Measurements from ENCODE around the gene WDR93. TPM values are rescaled to one million over a fixed set of nuclear protein-coding genes. Genes with fewer than 3 reads are reported as not detected.

WDR93 gene
- total and polyA plus RNA-seq, 2 of the 4 experiments (the other 2 are of a cell fraction): not detected

- POLR2A ChIA-PET (ENCODE audit: unreplicated experiment): no interaction called here
- intact Hi-C loops (cut with micrococcal nuclease): no loop called here
- H3K9me3 ChIP-seq (ENCODE audit: control insufficient read depth, insufficient read depth, low read length): no peaks in the 10 kb centered on the region
These were observed 43.3 kb upstream of the WDR93 start for GRCh38 chr15:89647191-89647851.

More at GRCh38 chr15:89647191-89647851, 43.3 kb upstream of the WDR93 start:
- ATAC-seq (ENCODE audit: low read depth) (peak; percentile 88), DNase-seq (peak; percentile 38)
- in situ Hi-C loops (cut with MboI; ENCODE audit: low sequenced_read_pairs): no loop called here
- H3K4ac ChIP-seq (ENCODE audit: low read depth, low read length): no peak overlapping the region
- H4K20me1 ChIP-seq (ENCODE audit: insufficient read depth, low read length): 0 out of 2 replicates have a peak, but pooled peaks cover 6% of the 10 kb centered on the region
- no peak overlapping the region for H4K91ac ChIP-seq (ENCODE audit: insufficient read depth, low read depth, low read length)
- H3K4me2 ChIP-seq (ENCODE audit: low read depth, low read length): no peak overlapping the region
- peaks cover 2% of the 10 kb centered on the region; the same call in 1 of the 2 replicates for H3K4me1 ChIP-seq (ENCODE audit: control insufficient read depth, insufficient read depth, low read length)
- no peak overlapping the region for H3K4me3 ChIP-seq (ENCODE audit: insufficient read depth, low read depth, low read length)
- no peak overlapping the region for H3K27ac ChIP-seq (ENCODE audit: insufficient read depth, low read length)
- no peak overlapping the region for H2BK120ac ChIP-seq (ENCODE audit: low read depth, low read length)
- H2BK20ac ChIP-seq (ENCODE audit: low read depth, low read length): no peak overlapping the region
- no peaks in the 10 kb centered on the region for H3K27me3 ChIP-seq (ENCODE audit: control insufficient read depth, insufficient read depth, low read length)
- H3K14ac ChIP-seq (replicated peaks; ENCODE audit: low read depth, low read length): no peak overlapping the region
- 52% methylated on average over 16 of the region's 25 CpGs; no CpG with 5 or more reads in 1 of the 2 experiments for WGBS, 2 experiments (ENCODE audit: extremely low coverage in 2 of 2, insufficient read length in 1 of 2)
- TF ChIP-seq NFE2L2 (IDR thresholded peaks at IDR 0.05; ENCODE audit: low read depth, low read length) (no peak), MAZ (IDR thresholded peaks at IDR 0.05; ENCODE audit: borderline replicate concordance, low read depth, low read length) (peak; percentile 36; the same call in 1 of the 2 replicates), SMC3 (IDR thresholded peaks at IDR 0.05; ENCODE audit: low read depth, low read length) (peak; percentile 72), MXI1 (IDR thresholded peaks at IDR 0.05; ENCODE audit: borderline replicate concordance, low read depth, low read length) (no peak), CTCF (conservative IDR thresholded peaks at IDR 0.05; ENCODE audit: low read depth, low read length) (peak; percentile 75), RAD21 (IDR thresholded peaks at IDR 0.05; ENCODE audit: low read length) (peak; percentile 63)
- dilution Hi-C loops (cut with HindIII; ENCODE audit: low sequenced_read_pairs, unreplicated experiment): no loop called here
- CTCF ChIA-PET: interaction anchor here (0.9 to 1.1 kb wide), 2 partner anchors 78 to 102 kb away, joined by 3 to 4 read pairs; no protein-coding TSS in a partner anchor
- H3K79me1 ChIP-seq (ENCODE audit: low read depth in 1 of 2, low read length in 2 of 2): peaks cover 5 to 23% of the 10 kb centered on the region in 2 experiments; a peak in 3 of 4 replicates
- H3K23ac ChIP-seq (ENCODE audit: low read depth, low read length): no peak overlapping the region
- H3K56ac ChIP-seq (ENCODE audit: extremely low read depth, insufficient read depth, low read length): no peak overlapping the region
- no TSS peak for BruUV-seq (replicated peaks)
- H2BK5ac ChIP-seq (ENCODE audit: low read depth, low read length, poor library complexity, severe bottlenecking): no peak overlapping the region
- no peak overlapping the region for H3K18ac ChIP-seq (ENCODE audit: low read depth, low read length)
- peak overlapping the region; percentile 88 for H2AFZ ChIP-seq (replicated peaks; ENCODE audit: low read length, poor library complexity)
- H3K9ac ChIP-seq (ENCODE audit: low read depth, low read length): no peak overlapping the region
- no peak overlapping the region for H4K8ac ChIP-seq (ENCODE audit: low read depth in 2 of 2, low read length in 2 of 2)
- peaks cover 3% of the 10 kb centered on the region; the same call in 1 of the 2 replicates for H3K9me1 ChIP-seq (ENCODE audit: insufficient read depth, low read length)
- no peak overlapping the region; the same call in 1 of the 2 replicates for H2AK5ac ChIP-seq (ENCODE audit: low read depth, low read length)
- peak overlapping the region; percentile 76 for H2AK9ac ChIP-seq (replicated peaks; ENCODE audit: low read depth, low read length, poor library complexity)
- no peak overlapping the region for H4K5ac ChIP-seq (ENCODE audit: low read depth, low read length)
- H3K36me3 ChIP-seq (ENCODE audit: control insufficient read depth, insufficient read depth, low read length): peaks cover 26% of the 10 kb centered on the region
- H2BK15ac ChIP-seq (ENCODE audit: low read depth, low read length): no peak overlapping the region

All from IMR-90 (cell line).